OCI-LY1 (cell line): Measurements from ENCODE around the gene STYK1.

Source experiments
- H2AFZ ChIP-seq: fragments of 200-600 bp; sonication (generic), shearing (Covaris generic); 2 replicates; pipeline ENCODE4 v1.6.0; 2014; ENCODE audit warnings: antibody characterized with exemption, mild to moderate bottlenecking, low read length
- H3F3A ChIP-seq: fragments of 200-600 bp; sonication (generic), shearing (Covaris generic); 2 replicates; pipeline ENCODE4 v1.6.0; 2014; ENCODE audit warnings: mild to moderate bottlenecking, antibody characterized with exemption, low read length, moderate library complexity; ENCODE audit not compliant: insufficient read depth
- H3K27ac ChIP-seq: fragments of 200-600 bp; sonication (generic); 2 replicates; pipeline ENCODE4 v1.5.1; 2014; ENCODE audit warnings: low read length, mixed run types, mild to moderate bottlenecking, low read depth; ENCODE audit not compliant: poor library complexity, severe bottlenecking
- H3K27me3 ChIP-seq: fragments of 200-600 bp; sonication (generic); 2 replicates; pipeline ENCODE4 v1.6.0; 2014; ENCODE audit warnings: antibody characterized with exemption, mild to moderate bottlenecking, low read length, moderate library complexity; ENCODE audit not compliant: insufficient read depth
- H3K36me3 ChIP-seq: fragments of 200-600 bp; sonication (generic); 2 replicates; pipeline ENCODE4 v1.6.1; 2014; ENCODE audit warnings: mild to moderate bottlenecking, antibody characterized with exemption, low read length, moderate library complexity, mixed read lengths; ENCODE audit not compliant: insufficient read depth
- H3K4me1 ChIP-seq: fragments of 200-600 bp; sonication (generic); 2 replicates; pipeline ENCODE4 v1.5.1; 2014; ENCODE audit warnings: mild to moderate bottlenecking, low read length, moderate library complexity; ENCODE audit not compliant: insufficient read depth, severe bottlenecking
- H3K4me2 ChIP-seq: fragments of 200-600 bp; sonication (generic), shearing (Covaris generic); 2 replicates; pipeline ENCODE4 v1.6.1; 2014; ENCODE audit warnings: low read length
- H3K4me3 ChIP-seq: fragments of 200-600 bp; sonication (generic); 2 replicates; pipeline ENCODE4 v1.5.1; 2014; ENCODE audit warnings: low read length, low read depth, mild to moderate bottlenecking, mixed read lengths; ENCODE audit not compliant: poor library complexity, severe bottlenecking
- H3K79me2 ChIP-seq: fragments of 200-600 bp; shearing (Covaris generic); 2 replicates; pipeline ENCODE4 v1.6.1; 2016; ENCODE audit warnings: mixed run types, low read length, mixed read lengths; ENCODE audit not compliant: insufficient read depth
- H3K9ac ChIP-seq: fragments of 200-600 bp; sonication (generic), shearing (Covaris generic); 2 replicates; pipeline ENCODE4 v1.6.1; 2014; ENCODE audit warnings: mild to moderate bottlenecking, low read length, mixed read lengths
- H3K9me2 ChIP-seq: fragments of 200-600 bp; sonication (generic), shearing (Covaris generic); 2 replicates; pipeline ENCODE4 v1.6.1; 2014; ENCODE audit warnings: low read depth, mild to moderate bottlenecking, low read length, mixed read lengths
- H3K9me3 ChIP-seq: fragments of 200-600 bp; shearing (Covaris generic); 2 replicates; pipeline ENCODE4 v1.6.1; 2014; ENCODE audit warnings: low read length, mixed read lengths
- H4K20me1 ChIP-seq: fragments of 200-600 bp; sonication (generic), shearing (Covaris generic); 2 replicates; pipeline ENCODE4 v1.6.0; 2016; ENCODE audit warnings: mild to moderate bottlenecking, low read length; ENCODE audit not compliant: insufficient read depth
- EZH2 ChIP-seq: fragments of 200-600 bp; sonication (generic), shearing (Covaris generic); IDR thresholded peaks from 2 replicates; pipeline ENCODE4 v1.8.0; 2017; ENCODE audit warnings: borderline replicate concordance, mixed run types, mild to moderate bottlenecking, antibody characterized with exemption, low read length, moderate library complexity, mixed read lengths
- TF ChIP-seq, protein P1 (sequence below): fragments of 200-600 bp; sonication (generic), shearing (Covaris generic); IDR thresholded peaks from 2 replicates; pipeline ENCODE4 v1.5.1; 2017; ENCODE audit warnings: mild to moderate bottlenecking, antibody characterized with exemption, low read length, moderate library complexity, mixed read lengths

STYK1 gene

DNA sequence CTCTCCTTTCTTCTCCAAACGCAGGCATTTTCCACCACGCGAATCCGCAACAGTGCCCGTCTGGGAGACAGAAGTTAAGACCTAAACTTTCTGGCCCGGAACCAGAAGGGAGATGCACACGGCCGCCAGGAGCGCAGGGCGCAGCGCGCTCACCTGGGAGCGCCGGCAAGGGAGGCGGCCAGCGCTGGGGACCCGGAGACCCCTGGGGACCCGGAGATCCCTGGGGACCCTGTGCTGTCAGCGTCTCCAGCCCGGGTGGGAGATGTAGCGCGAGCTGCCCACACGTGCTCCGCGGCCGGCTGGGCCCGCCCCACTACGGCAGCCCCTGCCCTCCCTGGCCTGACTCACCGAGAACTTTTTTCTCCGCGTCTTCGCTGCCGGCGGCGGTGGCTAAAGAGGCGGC is 48.7 kb upstream of the STYK1 start:
- H3K9me2 ChIP-seq: no peaks in the 10 kb centered on the region
- peak overlapping the region; percentile 64 for H3K9ac ChIP-seq
- no peaks in the 10 kb centered on the region for H3F3A ChIP-seq
- TF ChIP-seq, protein P1, sequence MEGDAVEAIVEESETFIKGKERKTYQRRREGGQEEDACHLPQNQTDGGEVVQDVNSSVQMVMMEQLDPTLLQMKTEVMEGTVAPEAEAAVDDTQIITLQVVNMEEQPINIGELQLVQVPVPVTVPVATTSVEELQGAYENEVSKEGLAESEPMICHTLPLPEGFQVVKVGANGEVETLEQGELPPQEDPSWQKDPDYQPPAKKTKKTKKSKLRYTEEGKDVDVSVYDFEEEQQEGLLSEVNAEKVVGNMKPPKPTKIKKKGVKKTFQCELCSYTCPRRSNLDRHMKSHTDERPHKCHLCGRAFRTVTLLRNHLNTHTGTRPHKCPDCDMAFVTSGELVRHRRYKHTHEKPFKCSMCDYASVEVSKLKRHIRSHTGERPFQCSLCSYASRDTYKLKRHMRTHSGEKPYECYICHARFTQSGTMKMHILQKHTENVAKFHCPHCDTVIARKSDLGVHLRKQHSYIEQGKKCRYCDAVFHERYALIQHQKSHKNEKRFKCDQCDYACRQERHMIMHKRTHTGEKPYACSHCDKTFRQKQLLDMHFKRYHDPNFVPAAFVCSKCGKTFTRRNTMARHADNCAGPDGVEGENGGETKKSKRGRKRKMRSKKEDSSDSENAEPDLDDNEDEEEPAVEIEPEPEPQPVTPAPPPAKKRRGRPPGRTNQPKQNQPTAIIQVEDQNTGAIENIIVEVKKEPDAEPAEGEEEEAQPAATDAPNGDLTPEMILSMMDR: no peak
- no peak for TF ChIP-seq EZH2
- H3K4me2 ChIP-seq: peak overlapping the region; percentile 81
- H3K79me2 ChIP-seq: peaks cover 5% of the 10 kb centered on the region; the same call in 1 of the 2 replicates
- peak overlapping the region; percentile 51 for H3K27ac ChIP-seq
- H3K9me3 ChIP-seq: no peaks in the 10 kb centered on the region
- no peak overlapping the region; the same call in 1 of the 2 replicates for H2AFZ ChIP-seq
- no peaks in the 10 kb centered on the region for H3K27me3 ChIP-seq
- H3K4me1 ChIP-seq: peaks cover 22% of the 10 kb centered on the region
- H4K20me1 ChIP-seq: no peaks in the 10 kb centered on the region
- H3K36me3 ChIP-seq: no peaks in the 10 kb centered on the region
- peak overlapping the region; percentile 72 for H3K4me3 ChIP-seq

DNA sequence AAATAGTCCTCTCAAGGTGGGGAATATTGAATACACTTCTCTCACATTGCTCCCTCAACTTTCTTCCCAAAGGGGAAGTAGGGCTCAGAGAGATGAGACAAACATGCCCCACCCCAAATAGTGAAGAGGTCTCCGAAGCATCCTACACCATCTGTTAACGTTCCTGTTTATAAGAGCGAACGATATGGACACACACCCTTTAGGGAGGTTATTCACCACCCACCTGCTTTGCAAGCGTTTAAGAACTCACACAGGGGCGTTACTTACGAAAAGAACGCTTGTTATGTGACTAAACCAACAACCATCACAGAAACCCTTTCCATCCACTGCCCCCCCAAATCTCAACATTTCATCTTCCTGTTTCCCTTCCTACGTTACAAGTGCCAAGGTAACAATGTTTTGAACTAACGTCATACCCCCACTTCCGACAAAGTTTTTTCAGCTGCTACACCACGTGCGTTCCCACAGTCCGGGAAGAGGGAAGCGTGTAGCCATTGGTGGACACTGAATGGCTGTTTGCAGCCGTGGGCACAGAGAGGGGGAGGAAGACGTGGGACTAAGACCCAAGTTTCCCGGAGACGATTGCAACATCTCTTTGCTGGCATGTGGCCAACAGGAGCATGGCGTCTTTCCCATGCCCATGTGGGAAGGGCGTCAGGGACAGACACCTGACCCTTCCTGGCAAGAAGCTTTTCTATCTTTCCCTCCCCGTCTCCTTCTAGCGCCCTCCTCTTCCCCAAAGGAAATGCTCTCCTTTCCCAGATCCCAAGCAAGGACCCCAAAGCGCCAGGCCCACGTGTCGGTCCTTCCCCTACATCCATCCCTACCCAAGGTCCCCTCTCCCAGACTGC is 48.0 kb upstream of the STYK1 start:
- TF ChIP-seq, protein P1: no peak
- no peak for TF ChIP-seq EZH2
- Histone ChIP-seq H3K36me3 (no peaks in the 10 kb centered on the region), H3K9me3 (no peaks in the 10 kb centered on the region), H3K27ac (peak overlapping the region; percentile 51), H3K4me3 (peak overlapping the region; percentile 72), H3K9ac (peak overlapping the region; percentile 64), H2AFZ (no peak overlapping the region; the same call in 1 of the 2 replicates), H3K79me2 (peaks cover 5% of the 10 kb centered on the region; the same call in 1 of the 2 replicates), H4K20me1 (no peaks in the 10 kb centered on the region), H3K4me1 (peaks cover 22% of the 10 kb centered on the region), H3F3A (no peaks in the 10 kb centered on the region), H3K27me3 (no peaks in the 10 kb centered on the region), H3K9me2 (no peaks in the 10 kb centered on the region), H3K4me2 (peak overlapping the region; percentile 81)

DNA sequence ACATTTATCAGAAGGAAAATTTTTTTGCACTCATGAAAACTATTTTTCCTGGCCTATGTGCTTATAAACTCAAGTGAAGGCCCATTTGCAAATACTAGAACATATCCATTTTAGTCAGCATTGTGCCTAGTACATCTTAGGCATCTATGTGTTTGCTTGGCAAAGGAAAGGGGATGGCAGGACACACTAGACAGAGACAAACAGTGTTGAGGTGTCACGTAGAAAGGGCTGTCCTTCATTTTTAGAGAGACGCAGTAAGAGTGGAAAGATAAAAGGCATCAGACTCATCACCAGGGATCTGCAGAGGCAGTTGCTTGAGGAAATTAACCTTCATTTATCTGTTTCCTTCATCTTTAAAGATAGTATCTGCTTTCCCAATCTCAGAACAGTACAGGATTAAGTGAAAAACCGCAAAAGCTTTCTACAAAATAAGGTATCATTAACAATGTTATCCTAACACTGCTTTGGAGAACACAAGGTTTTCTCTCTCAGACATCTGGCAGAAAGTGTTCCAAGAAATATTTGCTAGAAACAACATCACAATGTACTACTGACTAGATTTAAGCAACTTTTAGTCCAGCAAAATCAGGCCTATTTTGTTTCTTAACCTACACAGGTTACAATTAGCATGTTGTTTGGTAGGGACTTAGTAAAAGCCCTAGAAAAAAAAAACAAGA is 47.3 kb upstream of the STYK1 start:
- no peaks in the 10 kb centered on the region for H3F3A ChIP-seq
- no peaks in the 10 kb centered on the region for H4K20me1 ChIP-seq
- peak overlapping the region; percentile 72 for H3K4me3 ChIP-seq
- no peaks in the 10 kb centered on the region for H3K27me3 ChIP-seq
- TF ChIP-seq, protein P1: no peak
- TF ChIP-seq EZH2: no peak
- peaks cover 22% of the 10 kb centered on the region for H3K4me1 ChIP-seq
- no peak overlapping the region for H3K27ac ChIP-seq
- no peaks in the 10 kb centered on the region for H3K36me3 ChIP-seq
- H3K9me3 ChIP-seq: no peaks in the 10 kb centered on the region
- no peak overlapping the region for H2AFZ ChIP-seq
- H3K79me2 ChIP-seq: peaks cover 5% of the 10 kb centered on the region; the same call in 1 of the 2 replicates
- no peaks in the 10 kb centered on the region for H3K9me2 ChIP-seq
- H3K9ac ChIP-seq: peak overlapping the region; percentile 64; the same call in 1 of the 2 replicates
- peak overlapping the region; percentile 81 for H3K4me2 ChIP-seq
